HEK293 (cell line): ENCODE measurements around the gene NDRG4.

Experiments
- CTCF ChIA-PET: fragments of 350-600 bp; formaldehyde crosslinking; extraction: SDS; loops from one replicate; lab custom pipeline; 2021; ENCODE audit warnings: antibody characterized with exemption; lab: Yijun Ruan, JAX
- POLR2A ChIA-PET: fragments of 300-600 bp; formaldehyde crosslinking; extraction: SDS; loops from one replicate; lab custom pipeline; 2020; ENCODE audit warnings: antibody characterized with exemption, inconsistent platforms; lab: Yijun Ruan, JAX
- H3K27ac ChIP-seq: fragments of 200-500 bp; sonication (Bioruptor generic); 2 replicates; pipeline ENCODE4 v1.5.1; 2014; ENCODE audit warnings: low read depth, low read length, control low read depth, inconsistent platforms; ENCODE audit errors: extremely low read depth
- H3K36me3 ChIP-seq, 2 experiments: fragments of 200-500 bp in 1 of 2; sonication (Bioruptor generic) in 1 of 2; 1 replicate in 1 of 2; 2 replicates in 1 of 2; pipeline ENCODE4 v1.5.1; 2014 to 2017; ENCODE audit warnings: inconsistent platforms in 2 of 2, low read length in 2 of 2; ENCODE audit not compliant: control insufficient read depth in 2 of 2, insufficient read depth in 1 of 2
- H3K4me1 ChIP-seq: fragments of 200-500 bp; sonication (Bioruptor generic); 2 replicates; pipeline ENCODE4 v1.5.1; 2014; ENCODE audit warnings: mild to moderate bottlenecking, low read length, inconsistent platforms; ENCODE audit not compliant: control insufficient read depth, insufficient read depth
- H3K4me3 ChIP-seq: 2 replicates; pipeline ENCODE4 v1.5.1; 2011; ENCODE audit warnings: low read depth, mild to moderate bottlenecking, control low read depth, low read length, moderate library complexity
- H3K9me3 ChIP-seq: fragments of 200-500 bp; sonication (Bioruptor generic); 2 replicates; pipeline ENCODE4 v1.5.1; 2014; ENCODE audit warnings: low read depth, low read length, inconsistent platforms; ENCODE audit not compliant: control insufficient read depth, insufficient read depth
- HOXA7 ChIP-seq: sonication (generic); formaldehyde crosslinking; IDR thresholded peaks from 2 replicates; pipeline ENCODE4 v1.8.1; 2022; ENCODE audit warnings: missing genetic modification reagents, borderline replicate concordance
- MYNN ChIP-seq: fragments of 450-650 bp; formaldehyde crosslinking; IDR thresholded peaks from 2 replicates; pipeline ENCODE4 v1.5.1; 2016; ENCODE audit warnings: missing biosample characterization, missing genetic modification characterization, borderline replicate concordance
- ZBTB17 ChIP-seq: fragments of 450-650 bp; formaldehyde crosslinking; IDR thresholded peaks from 2 replicates; pipeline ENCODE4 v1.5.1; 2016; ENCODE audit warnings: missing biosample characterization, missing genetic modification characterization
- ZNF324 ChIP-seq: fragments of 450-650 bp; formaldehyde crosslinking; IDR thresholded peaks from 2 replicates; pipeline ENCODE4 v1.5.1; 2016; ENCODE audit warnings: missing biosample characterization, missing genetic modification characterization
- ZNF335 ChIP-seq: fragments of 450-650 bp; formaldehyde crosslinking; conservative IDR thresholded peaks from 2 replicates; pipeline ENCODE4 v1.5.1; 2016; ENCODE audit warnings: missing biosample characterization, missing genetic modification characterization
- ZNF404 ChIP-seq: fragments of 450-650 bp; formaldehyde crosslinking; IDR thresholded peaks from 2 replicates; pipeline ENCODE4 v1.5.1; 2017; ENCODE audit warnings: missing biosample characterization, missing genetic modification characterization
- ZNF501 ChIP-seq: fragments of 450-650 bp; formaldehyde crosslinking; IDR thresholded peaks from 2 replicates; pipeline ENCODE4 v1.5.1; 2016; ENCODE audit warnings: missing biosample characterization, missing genetic modification characterization
- ZNF529 ChIP-seq: fragments of 450-650 bp; formaldehyde crosslinking; IDR thresholded peaks from 2 replicates; pipeline ENCODE4 v1.5.1; 2017; ENCODE audit warnings: missing genetic modification characterization, missing biosample characterization; ENCODE audit not compliant: insufficient replicate concordance
- ZNF558 ChIP-seq: fragments of 450-650 bp; formaldehyde crosslinking; IDR thresholded peaks from 2 replicates; pipeline ENCODE4 v1.5.1; 2016; ENCODE audit warnings: missing biosample characterization, missing genetic modification characterization
- ZNF560 ChIP-seq: fragments of 450-650 bp; formaldehyde crosslinking; IDR thresholded peaks from 2 replicates; pipeline ENCODE4 v1.5.1; 2017; ENCODE audit warnings: missing biosample characterization, missing genetic modification characterization, borderline replicate concordance
- ZNF585B ChIP-seq: fragments of 450-650 bp; formaldehyde crosslinking; IDR thresholded peaks from 2 replicates; pipeline ENCODE4 v1.5.1; 2016; ENCODE audit warnings: missing biosample characterization, missing genetic modification characterization
- ZNF76 ChIP-seq: fragments of 450-650 bp; formaldehyde crosslinking; IDR thresholded peaks from 2 replicates; pipeline ENCODE4; 2016; ENCODE audit warnings: low read depth, missing biosample characterization, missing genetic modification characterization, borderline replicate concordance
- ZNF792 ChIP-seq: fragments of 450-650 bp; formaldehyde crosslinking; IDR thresholded peaks from 2 replicates; pipeline ENCODE4 v1.5.1; 2016; ENCODE audit warnings: missing biosample characterization, missing genetic modification characterization
- ZSCAN30 ChIP-seq: fragments of 450-650 bp; IDR thresholded peaks from 2 replicates; pipeline ENCODE4 v1.5.1; 2018; ENCODE audit warnings: missing biosample characterization, mild to moderate bottlenecking, missing genetic modification characterization, moderate library complexity
- TF ChIP-seq, protein P1 (sequence below): fragments of 450-650 bp; formaldehyde crosslinking; conservative IDR thresholded peaks from 2 replicates; pipeline ENCODE4 v1.5.1; 2016; ENCODE audit warnings: low read depth, missing biosample characterization, missing genetic modification characterization
- TF ChIP-seq, protein P2 (sequence below): fragments of 450-650 bp; formaldehyde crosslinking; IDR thresholded peaks from 2 replicates; pipeline ENCODE4 v1.5.1; 2016; ENCODE audit warnings: missing biosample characterization, missing genetic modification characterization, borderline replicate concordance
- TF ChIP-seq, protein P3 (sequence below): fragments of 450-650 bp; formaldehyde crosslinking; IDR thresholded peaks from 2 replicates; pipeline ENCODE4 v1.5.0; 2017; ENCODE audit warnings: missing biosample characterization, missing genetic modification characterization, borderline replicate concordance

NDRG4 gene

DNA sequence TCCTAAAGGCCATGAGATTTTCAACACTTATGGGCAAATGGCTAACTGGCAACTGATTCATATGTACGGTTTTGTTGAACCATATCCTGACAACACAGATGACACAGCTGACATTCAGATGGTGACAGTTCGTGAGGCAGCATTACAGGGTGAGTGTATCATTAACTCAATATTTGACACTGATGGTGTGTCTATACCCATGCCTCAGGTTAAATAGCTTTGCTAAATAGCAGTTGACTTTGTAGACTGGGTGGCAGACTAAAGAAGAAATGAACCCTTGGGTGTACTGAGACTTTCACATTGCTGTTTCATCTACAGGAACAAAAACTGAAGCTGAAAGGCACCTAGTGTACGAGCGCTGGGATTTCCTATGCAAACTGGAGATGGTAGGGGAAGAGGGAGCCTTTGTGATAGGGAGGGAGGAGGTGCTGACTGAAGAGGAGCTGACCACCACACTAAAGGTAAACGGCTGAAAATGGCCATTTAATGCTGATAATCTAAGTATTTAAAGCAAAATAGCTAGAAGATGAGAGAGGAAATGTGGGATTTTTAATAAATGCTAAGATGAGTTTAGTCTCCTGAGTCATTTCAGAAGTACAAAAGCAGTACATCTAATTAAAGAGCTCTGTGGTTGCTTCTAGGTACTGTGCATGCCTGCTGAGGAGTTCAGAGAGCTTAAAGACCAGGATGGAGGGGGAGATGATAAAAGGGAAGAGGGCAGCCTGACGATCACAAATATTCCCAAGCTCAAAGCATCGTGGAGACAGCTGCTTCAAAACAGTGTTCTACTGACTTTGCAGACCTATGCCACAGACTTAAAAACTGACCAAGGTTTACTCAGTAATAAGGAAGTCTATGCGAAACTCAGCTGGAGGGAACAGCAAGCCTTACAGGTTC lies 18.4 kb downstream of the NDRG4 start:
- Histone ChIP-seq H3K27ac (no peak overlapping the region), H3K36me3 (peaks cover 33 to 72% of the 10 kb centered on the region in 2 experiments), H3K4me1 (peaks cover 4% of the 10 kb centered on the region; the same call in 1 of the 2 replicates), H3K4me3 (no peak overlapping the region), H3K9me3 (no peaks in the 10 kb centered on the region)
- TF ChIP-seq ZNF560 (tag by site-specific recombination) (no peak), ZNF76 (tag by site-specific recombination) (no peak), ZSCAN30 (tag by site-specific recombination) (no peak), ZNF324 (tag by site-specific recombination) (no peak), ZNF335 (no peak), ZBTB17 (tag by site-specific recombination) (peak; percentile 46; the same call in 1 of the 2 replicates), ZNF558 (tag by site-specific recombination) (no peak)
- TF ChIP-seq, protein P1, sequence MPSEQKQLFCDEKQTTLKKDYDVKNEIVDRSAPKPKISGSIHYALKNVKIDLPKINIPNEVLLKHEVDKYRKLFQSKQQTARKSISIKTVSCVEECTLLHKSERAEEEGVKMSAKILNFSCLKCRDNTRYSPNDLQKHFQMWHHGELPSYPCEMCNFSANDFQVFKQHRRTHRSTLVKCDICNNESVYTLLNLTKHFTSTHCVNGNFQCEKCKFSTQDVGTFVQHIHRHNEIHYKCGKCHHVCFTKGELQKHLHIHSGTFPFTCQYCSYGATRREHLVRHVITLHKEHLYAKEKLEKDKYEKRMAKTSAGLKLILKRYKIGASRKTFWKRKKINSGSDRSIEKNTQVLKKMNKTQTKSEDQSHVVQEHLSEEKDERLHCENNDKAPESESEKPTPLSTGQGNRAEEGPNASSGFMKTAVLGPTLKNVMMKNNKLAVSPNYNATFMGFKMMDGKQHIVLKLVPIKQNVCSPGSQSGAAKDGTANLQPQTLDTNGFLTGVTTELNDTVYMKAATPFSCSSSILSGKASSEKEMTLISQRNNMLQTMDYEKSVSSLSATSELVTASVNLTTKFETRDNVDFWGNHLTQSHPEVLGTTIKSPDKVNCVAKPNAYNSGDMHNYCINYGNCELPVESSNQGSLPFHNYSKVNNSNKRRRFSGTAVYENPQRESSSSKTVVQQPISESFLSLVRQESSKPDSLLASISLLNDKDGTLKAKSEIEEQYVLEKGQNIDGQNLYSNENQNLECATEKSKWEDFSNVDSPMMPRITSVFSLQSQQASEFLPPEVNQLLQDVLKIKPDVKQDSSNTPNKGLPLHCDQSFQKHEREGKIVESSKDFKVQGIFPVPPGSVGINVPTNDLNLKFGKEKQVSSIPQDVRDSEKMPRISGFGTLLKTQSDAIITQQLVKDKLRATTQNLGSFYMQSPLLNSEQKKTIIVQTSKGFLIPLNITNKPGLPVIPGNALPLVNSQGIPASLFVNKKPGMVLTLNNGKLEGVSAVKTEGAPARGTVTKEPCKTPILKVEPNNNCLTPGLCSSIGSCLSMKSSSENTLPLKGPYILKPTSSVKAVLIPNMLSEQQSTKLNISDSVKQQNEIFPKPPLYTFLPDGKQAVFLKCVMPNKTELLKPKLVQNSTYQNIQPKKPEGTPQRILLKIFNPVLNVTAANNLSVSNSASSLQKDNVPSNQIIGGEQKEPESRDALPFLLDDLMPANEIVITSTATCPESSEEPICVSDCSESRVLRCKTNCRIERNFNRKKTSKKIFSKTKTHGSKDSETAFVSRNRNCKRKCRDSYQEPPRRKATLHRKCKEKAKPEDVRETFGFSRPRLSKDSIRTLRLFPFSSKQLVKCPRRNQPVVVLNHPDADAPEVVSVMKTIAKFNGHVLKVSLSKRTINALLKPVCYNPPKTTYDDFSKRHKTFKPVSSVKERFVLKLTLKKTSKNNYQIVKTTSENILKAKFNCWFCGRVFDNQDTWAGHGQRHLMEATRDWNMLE (tag by site-specific recombination): no peak
- POLR2A ChIA-PET: interaction anchor here (0.6 to 1.6 kb wide), 3 partner anchors 27 to 166 kb away, joined by 3 to 9 read pairs (median 6); partner anchors contain the start of gene SLC38A7
- CTCF ChIA-PET: interaction anchor here (0.6 to 1.9 kb wide), 4 partner anchors 21 to 321 kb away, joined by 3 to 12 read pairs (median 6); no protein-coding TSS in a partner anchor

DNA sequence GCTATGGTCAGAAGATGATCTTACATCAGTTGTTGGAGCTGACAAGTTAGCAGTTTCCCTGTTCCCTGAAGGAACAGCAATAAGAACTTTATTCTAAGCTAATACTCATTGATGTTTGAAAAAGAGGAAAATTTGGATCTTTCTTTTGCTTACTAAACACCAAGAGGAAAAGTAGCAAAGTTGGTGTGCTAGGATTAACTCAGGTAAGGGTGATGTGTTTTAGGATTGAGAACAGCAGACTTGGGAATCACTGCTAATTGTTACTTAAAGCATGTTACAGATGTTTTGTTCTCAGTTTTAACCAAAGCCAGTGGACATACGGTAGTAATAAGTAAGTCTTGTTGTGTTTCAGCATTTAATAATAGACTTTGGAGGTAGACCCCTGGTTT lies 19.0 kb downstream of the NDRG4 start:
- ChIA-PET CTCF (interaction anchor here (0.6 to 1.9 kb wide), 5 partner anchors 13 to 322 kb away, joined by 3 to 12 read pairs (median 4); no protein-coding TSS in a partner anchor), POLR2A (interaction anchor here (1.3 to 1.6 kb wide), 2 partner anchors 27 to 166 kb away, joined by 3 to 6 read pairs; partner anchors contain the start of gene SLC38A7)
- H3K9me3 ChIP-seq: no peaks in the 10 kb centered on the region
- H3K27ac ChIP-seq: no peak overlapping the region
- H3K4me1 ChIP-seq: peaks cover 4% of the 10 kb centered on the region; the same call in 1 of the 2 replicates
- peaks cover 36 to 79% of the 10 kb centered on the region in 2 experiments for H3K36me3 ChIP-seq
- no peak for TF ChIP-seq HOXA7
- H3K4me3 ChIP-seq: no peak overlapping the region

DNA sequence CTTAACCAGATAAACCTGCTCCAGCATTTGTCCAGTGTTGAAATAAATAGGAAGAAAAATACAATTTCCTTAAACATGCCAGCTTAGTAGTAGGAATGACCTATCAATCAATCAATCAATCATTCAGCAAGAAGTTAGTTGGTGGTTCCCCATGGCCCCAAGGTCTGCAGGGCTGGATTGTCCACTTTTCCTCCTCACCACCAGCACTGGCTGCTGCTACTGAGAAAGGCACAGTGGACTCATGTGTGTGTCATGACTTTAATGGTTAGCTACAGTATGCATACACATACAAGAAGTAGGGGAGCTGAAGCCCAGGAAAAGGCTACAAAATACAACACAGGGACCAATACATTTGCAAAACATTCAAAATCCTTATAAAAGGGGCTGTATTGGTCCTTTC lies 19.8 kb downstream of the NDRG4 start:
- Histone ChIP-seq H3K36me3 (peaks cover 41 to 86% of the 10 kb centered on the region in 2 experiments), H3K27ac (no peak overlapping the region), H3K4me3 (no peak overlapping the region), H3K4me1 (peaks cover 4% of the 10 kb centered on the region; the same call in 1 of the 2 replicates), H3K9me3 (no peaks in the 10 kb centered on the region)
- ChIA-PET POLR2A (interaction anchor here (1.3 kb wide), 1 partner anchor 20 kb away, joined by 5 read pairs; the partner anchor contains the start of gene NDRG4), CTCF (interaction anchor here (0.6 to 1.9 kb wide), 3 partner anchors 13 to 620 kb away, joined by 3 to 12 read pairs (median 5); no protein-coding TSS in a partner anchor)
- TF ChIP-seq HOXA7: no peak
- TF ChIP-seq, protein P2, sequence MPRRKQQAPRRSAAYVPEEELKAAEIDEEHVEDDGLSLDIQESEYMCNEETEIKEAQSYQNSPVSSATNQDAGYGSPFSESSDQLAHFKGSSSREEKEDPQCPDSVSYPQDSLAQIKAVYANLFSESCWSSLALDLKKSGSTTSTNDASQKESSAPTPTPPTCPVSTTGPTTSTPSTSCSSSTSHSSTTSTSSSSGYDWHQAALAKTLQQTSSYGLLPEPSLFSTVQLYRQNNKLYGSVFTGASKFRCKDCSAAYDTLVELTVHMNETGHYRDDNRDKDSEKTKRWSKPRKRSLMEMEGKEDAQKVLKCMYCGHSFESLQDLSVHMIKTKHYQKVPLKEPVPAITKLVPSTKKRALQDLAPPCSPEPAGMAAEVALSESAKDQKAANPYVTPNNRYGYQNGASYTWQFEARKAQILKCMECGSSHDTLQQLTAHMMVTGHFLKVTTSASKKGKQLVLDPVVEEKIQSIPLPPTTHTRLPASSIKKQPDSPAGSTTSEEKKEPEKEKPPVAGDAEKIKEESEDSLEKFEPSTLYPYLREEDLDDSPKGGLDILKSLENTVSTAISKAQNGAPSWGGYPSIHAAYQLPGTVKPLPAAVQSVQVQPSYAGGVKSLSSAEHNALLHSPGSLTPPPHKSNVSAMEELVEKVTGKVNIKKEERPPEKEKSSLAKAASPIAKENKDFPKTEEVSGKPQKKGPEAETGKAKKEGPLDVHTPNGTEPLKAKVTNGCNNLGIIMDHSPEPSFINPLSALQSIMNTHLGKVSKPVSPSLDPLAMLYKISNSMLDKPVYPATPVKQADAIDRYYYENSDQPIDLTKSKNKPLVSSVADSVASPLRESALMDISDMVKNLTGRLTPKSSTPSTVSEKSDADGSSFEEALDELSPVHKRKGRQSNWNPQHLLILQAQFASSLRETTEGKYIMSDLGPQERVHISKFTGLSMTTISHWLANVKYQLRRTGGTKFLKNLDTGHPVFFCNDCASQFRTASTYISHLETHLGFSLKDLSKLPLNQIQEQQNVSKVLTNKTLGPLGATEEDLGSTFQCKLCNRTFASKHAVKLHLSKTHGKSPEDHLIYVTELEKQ (tag by site-specific recombination): no peak
- TF ChIP-seq ZNF585B (tag by site-specific recombination): no peak
- no peak for TF ChIP-seq MYNN
- no peak for TF ChIP-seq ZBTB17 (tag by site-specific recombination)
- TF ChIP-seq, protein P3, sequence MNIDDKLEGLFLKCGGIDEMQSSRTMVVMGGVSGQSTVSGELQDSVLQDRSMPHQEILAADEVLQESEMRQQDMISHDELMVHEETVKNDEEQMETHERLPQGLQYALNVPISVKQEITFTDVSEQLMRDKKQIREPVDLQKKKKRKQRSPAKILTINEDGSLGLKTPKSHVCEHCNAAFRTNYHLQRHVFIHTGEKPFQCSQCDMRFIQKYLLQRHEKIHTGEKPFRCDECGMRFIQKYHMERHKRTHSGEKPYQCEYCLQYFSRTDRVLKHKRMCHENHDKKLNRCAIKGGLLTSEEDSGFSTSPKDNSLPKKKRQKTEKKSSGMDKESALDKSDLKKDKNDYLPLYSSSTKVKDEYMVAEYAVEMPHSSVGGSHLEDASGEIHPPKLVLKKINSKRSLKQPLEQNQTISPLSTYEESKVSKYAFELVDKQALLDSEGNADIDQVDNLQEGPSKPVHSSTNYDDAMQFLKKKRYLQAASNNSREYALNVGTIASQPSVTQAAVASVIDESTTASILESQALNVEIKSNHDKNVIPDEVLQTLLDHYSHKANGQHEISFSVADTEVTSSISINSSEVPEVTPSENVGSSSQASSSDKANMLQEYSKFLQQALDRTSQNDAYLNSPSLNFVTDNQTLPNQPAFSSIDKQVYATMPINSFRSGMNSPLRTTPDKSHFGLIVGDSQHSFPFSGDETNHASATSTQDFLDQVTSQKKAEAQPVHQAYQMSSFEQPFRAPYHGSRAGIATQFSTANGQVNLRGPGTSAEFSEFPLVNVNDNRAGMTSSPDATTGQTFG: no peak
- no peak for TF ChIP-seq ZNF404
- TF ChIP-seq ZNF529: no peak
- no peak for TF ChIP-seq ZNF501 (tag by site-specific recombination)
- no peak for TF ChIP-seq ZNF792
